ENCODE measurements around the gene UBA1.

DNA sequence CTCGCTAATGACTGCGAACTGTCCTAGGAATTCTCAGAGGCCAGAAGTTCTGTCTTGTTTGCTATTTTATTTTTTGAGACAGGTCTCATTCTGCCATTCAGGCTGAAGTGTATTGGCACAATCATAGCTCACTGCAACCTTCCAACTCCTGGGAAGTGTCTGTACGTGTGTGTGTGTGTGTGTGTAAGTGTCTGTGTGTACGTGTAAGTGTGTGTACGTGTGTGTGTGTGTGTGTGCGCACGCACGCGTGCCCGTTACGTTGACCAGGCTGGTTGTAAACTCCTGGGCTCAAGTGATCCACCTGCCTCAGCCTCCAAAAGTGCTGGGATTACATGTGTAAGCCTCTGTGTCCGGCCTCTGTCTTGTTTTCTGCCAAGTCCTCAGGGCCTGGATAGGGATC lies 14.5 kb downstream of the UBA1 start:
- TF ChIP-seq EZH2phosphoT487 (IDR thresholded peaks at IDR 0.05; ENCODE audit: borderline replicate concordance), result no peak
- TF ChIP-seq POLR2AphosphoS5 (IDR thresholded peaks at IDR 0.05; ENCODE audit: low read depth, low read length), result no peak
- TF ChIP-seq, protein P1, sequence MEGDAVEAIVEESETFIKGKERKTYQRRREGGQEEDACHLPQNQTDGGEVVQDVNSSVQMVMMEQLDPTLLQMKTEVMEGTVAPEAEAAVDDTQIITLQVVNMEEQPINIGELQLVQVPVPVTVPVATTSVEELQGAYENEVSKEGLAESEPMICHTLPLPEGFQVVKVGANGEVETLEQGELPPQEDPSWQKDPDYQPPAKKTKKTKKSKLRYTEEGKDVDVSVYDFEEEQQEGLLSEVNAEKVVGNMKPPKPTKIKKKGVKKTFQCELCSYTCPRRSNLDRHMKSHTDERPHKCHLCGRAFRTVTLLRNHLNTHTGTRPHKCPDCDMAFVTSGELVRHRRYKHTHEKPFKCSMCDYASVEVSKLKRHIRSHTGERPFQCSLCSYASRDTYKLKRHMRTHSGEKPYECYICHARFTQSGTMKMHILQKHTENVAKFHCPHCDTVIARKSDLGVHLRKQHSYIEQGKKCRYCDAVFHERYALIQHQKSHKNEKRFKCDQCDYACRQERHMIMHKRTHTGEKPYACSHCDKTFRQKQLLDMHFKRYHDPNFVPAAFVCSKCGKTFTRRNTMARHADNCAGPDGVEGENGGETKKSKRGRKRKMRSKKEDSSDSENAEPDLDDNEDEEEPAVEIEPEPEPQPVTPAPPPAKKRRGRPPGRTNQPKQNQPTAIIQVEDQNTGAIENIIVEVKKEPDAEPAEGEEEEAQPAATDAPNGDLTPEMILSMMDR (IDR thresholded peaks at IDR 0.05 in 2 of 3, conservative IDR thresholded peaks at IDR 0.05 in 1 of 3; ENCODE audit: borderline replicate concordance in 1 of 3, insufficient read depth in 1 of 3, low read depth in 2 of 3, low read length in 2 of 3), result no peak
- TF ChIP-seq, protein P2, sequence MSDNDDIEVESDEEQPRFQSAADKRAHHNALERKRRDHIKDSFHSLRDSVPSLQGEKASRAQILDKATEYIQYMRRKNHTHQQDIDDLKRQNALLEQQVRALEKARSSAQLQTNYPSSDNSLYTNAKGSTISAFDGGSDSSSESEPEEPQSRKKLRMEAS (IDR thresholded peaks at IDR 0.05), result no peak
- TF ChIP-seq EZH2 (IDR thresholded peaks at IDR 0.05), result no peak
- no peak for TF ChIP-seq POLR2A (IDR thresholded peaks at IDR 0.05; ENCODE audit: borderline replicate concordance, extremely low read depth, insufficient read depth, insufficient read length)
- TF ChIP-seq TCF7L2 (IDR thresholded peaks at IDR 0.05; ENCODE audit: borderline replicate concordance, extremely low read depth, insufficient read depth, insufficient read length), result no peak
- TF ChIP-seq, protein P3, sequence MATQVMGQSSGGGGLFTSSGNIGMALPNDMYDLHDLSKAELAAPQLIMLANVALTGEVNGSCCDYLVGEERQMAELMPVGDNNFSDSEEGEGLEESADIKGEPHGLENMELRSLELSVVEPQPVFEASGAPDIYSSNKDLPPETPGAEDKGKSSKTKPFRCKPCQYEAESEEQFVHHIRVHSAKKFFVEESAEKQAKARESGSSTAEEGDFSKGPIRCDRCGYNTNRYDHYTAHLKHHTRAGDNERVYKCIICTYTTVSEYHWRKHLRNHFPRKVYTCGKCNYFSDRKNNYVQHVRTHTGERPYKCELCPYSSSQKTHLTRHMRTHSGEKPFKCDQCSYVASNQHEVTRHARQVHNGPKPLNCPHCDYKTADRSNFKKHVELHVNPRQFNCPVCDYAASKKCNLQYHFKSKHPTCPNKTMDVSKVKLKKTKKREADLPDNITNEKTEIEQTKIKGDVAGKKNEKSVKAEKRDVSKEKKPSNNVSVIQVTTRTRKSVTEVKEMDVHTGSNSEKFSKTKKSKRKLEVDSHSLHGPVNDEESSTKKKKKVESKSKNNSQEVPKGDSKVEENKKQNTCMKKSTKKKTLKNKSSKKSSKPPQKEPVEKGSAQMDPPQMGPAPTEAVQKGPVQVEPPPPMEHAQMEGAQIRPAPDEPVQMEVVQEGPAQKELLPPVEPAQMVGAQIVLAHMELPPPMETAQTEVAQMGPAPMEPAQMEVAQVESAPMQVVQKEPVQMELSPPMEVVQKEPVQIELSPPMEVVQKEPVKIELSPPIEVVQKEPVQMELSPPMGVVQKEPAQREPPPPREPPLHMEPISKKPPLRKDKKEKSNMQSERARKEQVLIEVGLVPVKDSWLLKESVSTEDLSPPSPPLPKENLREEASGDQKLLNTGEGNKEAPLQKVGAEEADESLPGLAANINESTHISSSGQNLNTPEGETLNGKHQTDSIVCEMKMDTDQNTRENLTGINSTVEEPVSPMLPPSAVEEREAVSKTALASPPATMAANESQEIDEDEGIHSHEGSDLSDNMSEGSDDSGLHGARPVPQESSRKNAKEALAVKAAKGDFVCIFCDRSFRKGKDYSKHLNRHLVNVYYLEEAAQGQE (IDR thresholded peaks at IDR 0.05; ENCODE audit: low read depth), result no peak
- TF ChIP-seq ZFX (IDR thresholded peaks at IDR 0.05), result no peak
- TF ChIP-seq SRF (IDR thresholded peaks at IDR 0.05; ENCODE audit: low read depth), result no peak
- TF ChIP-seq JUND (IDR thresholded peaks at IDR 0.05), result no peak
- no peak for TF ChIP-seq ELF1 (IDR thresholded peaks at IDR 0.05; ENCODE audit: borderline replicate concordance, low read depth)
- no peak for TF ChIP-seq YY1 (IDR thresholded peaks at IDR 0.05; ENCODE audit: extremely low read depth, insufficient replicate concordance, low read depth, low read length)
